ENCODE data around the gene DNAI2. TPM values are rescaled to one million over a fixed set of nuclear protein-coding genes. Genes with fewer than 3 reads are reported as not detected.

The DNAI2 gene
- total RNA-seq, 1 donor from 2014 or later: not detected

GRCh38 chr17:74349120-74349519, 75.1 kb downstream of the DNAI2 start:
- no peak for DNase-seq
- intact Hi-C loops (cut with DNase I): no loop called here
- no peak for ATAC-seq (ENCODE audit: poor library complexity)

DNA sequence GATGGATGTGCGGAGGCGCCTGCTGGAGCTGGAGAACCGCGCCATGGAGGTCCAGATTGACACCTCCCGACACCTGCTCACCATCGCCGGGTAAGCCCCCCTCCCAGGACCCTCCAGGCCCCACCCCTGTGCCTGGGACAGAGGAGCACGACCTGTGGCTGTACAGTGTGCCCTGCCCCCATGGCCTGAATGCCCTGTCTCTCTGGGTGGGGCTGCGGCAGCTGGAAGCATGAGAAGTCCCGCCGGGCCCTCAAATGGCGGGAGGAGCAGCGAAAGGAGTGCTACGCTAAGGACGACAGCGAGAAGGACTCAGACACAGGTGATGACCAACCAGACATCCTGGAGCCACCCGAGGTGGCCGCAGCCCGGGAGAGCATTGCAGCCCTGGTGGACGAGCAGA, 76.5 kb downstream of the DNAI2 start:
- DNase-seq (no peak), ATAC-seq (ENCODE audit: poor library complexity) (no peak)
- intact Hi-C loops (cut with DNase I): loop anchor here (10.0 kb wide), 1 partner anchor 146 kb away; the partner anchor contains the start of gene RPL38

DNA sequence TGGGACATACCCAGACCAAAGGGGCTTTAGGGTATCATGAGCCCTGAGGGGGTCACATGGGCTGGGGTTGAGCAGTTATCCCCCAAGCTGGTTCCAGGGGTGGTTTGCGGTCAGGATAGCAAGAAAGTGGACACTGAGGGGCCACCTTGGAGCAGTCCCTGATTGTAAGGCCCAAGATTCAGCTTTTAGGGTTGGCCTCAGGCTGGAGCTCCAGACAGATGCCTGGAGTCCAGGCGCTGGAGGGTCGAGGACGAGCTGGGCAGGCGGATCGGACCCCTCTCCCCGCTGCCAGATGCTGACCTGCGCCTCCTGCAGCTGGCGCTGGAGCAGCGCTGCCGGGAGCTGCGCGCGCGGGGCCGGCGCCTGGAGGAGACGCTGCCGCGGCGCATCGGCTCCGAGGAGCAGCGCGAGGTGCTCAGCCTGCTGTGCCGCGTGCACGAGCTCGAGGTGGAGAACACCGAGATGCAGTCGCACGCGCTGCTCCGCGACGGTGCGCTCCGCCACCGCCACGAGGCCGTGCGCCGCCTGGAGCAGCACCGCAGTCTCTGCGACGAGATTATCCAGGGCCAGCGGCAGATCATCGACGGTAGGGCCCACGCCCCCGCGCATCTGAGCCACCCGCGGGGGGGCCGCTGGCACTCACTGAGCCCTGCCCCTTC, 77.6 kb downstream of the DNAI2 start:
- intact Hi-C loops (cut with DNase I): loop anchor here (10.0 kb wide), 1 partner anchor 147 kb away; the partner anchor contains the start of gene RPL38
- DNase-seq (no peak), ATAC-seq (ENCODE audit: poor library complexity) (no peak)

GRCh38 chr17:74353446-74354060, 79.5 kb downstream of the DNAI2 start:
- DNase-seq: no peak
- intact Hi-C loops (cut with DNase I): loop anchor here (10.0 kb wide), 1 partner anchor 149 kb away; the partner anchor contains the start of gene RPL38
- ATAC-seq (ENCODE audit: poor library complexity): no peak

DNA sequence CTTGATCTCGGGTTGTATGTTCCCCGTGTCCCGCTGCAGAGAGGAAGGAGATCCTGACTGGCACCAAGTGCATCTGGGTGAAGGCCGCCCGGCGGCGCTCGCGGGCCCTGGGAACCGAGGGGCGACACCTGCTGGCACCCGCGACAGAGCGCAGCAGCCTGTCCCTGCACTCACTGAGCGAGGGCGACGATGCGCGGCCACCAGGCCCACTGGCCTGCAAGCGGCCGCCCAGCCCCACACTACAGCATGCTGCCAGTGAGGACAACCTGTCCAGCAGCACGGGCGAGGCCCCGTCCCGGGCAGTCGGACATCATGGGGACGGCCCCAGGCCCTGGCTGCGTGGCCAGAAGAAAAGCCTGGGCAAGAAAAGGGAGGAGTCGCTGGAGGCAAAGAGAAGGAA, 80.1 kb downstream of the DNAI2 start:
- ATAC-seq (ENCODE audit: poor library complexity) (no peak), DNase-seq (peak; percentile 57)
- intact Hi-C loops (cut with DNase I): loop anchor here (10.0 kb wide), 1 partner anchor 149 kb away; the partner anchor contains the start of gene RPL38

GRCh38 chr17:74354561-74354960, 80.5 kb downstream of the DNAI2 start:
- ATAC-seq (ENCODE audit: poor library complexity) (no peak), DNase-seq (no peak)
- intact Hi-C loops (cut with DNase I): loop anchor here (10.0 kb wide), 1 partner anchor 150 kb away; the partner anchor contains the start of gene RPL38

GRCh38 chr17:74355065-74355464, 81.0 kb downstream of the DNAI2 start:
- DNase-seq: no peak
- intact Hi-C loops (cut with DNase I): loop anchor here (10.0 kb wide), 1 partner anchor 150 kb away; the partner anchor contains the start of gene RPL38
- no peak for ATAC-seq (ENCODE audit: poor library complexity)

DNA sequence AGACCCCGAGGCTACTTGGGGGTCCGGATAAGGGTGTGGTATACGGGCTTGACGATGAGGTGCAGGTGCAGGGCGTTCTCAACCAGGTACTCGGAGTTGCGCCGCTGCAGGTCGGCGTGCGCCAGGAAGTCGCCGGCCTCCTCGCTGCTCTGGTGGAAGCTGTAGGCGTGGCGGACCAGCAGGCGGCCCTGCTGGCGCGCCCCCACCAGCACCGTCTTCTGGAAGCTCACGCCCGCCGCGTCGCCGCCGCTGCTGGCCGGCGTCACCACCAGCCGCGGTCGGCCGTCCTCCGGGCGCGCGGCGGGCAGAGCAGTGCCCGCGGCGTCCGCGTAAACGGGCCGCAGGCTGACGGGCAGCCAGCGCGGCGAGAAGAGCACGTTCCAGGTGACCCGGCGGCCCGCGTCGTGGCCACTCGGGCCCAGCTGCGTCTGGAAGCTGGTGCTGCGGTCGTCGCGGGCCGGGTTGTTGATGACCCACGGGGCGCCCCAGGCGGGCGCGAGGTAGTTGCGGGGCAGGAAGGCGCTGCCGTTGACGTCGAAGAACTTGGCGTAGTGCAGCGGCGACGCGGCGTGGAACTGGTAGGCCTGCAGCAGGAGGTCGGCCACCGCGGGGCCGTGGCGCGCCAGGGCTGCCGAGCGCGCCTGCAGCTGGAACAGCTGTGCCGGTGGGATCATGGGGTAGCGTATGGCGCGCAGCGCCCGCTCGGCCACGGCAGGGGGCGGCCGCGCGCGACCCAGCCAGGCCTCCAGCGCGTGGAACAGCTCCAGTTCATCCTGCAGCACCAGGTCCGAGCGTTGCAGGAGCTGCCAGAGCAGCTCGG, 82.8 kb downstream of the DNAI2 start:
- ATAC-seq (ENCODE audit: poor library complexity) (peak; percentile 30), DNase-seq (no peak)
- intact Hi-C loops (cut with DNase I): loop anchor here (10.0 kb wide), 1 partner anchor 152 kb away; the partner anchor contains the start of gene RPL38

DNA sequence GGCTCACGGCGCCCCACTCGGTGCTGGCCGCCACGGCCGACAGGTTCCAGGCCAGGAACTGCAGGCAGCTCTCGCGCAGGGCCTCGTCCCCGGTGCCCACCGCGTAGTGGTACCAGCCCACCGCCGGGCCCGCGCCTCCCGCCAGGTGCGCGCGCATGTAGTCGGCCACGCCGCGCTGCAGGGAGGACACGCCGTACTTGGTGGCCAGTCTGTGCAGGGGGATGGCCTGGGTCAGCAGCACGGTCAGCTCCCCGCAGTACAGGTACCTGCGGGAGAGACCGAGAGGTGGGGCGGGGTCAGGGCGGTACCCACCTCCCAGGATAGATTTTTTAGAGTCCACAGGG, 83.4 kb downstream of the DNAI2 start:
- no peak for DNase-seq
- no peak for ATAC-seq (ENCODE audit: poor library complexity)
- intact Hi-C loops (cut with DNase I): loop anchor here (10.0 kb wide), 1 partner anchor 153 kb away; the partner anchor contains the start of gene RPL38

GRCh38 chr17:74358697-74359096, 84.7 kb downstream of the DNAI2 start:
- ATAC-seq (ENCODE audit: poor library complexity) (no peak), DNase-seq (no peak)
- intact Hi-C loops (cut with DNase I): loop anchor here (10.0 kb wide), 1 partner anchor 154 kb away; the partner anchor contains the start of gene RPL38

- no peak for DNase-seq
- no peak for ATAC-seq (ENCODE audit: poor library complexity)
- intact Hi-C loops (cut with DNase I): loop anchor here (5.0 to 10.0 kb wide), 2 partner anchors 53 to 155 kb away; partner anchors contain the start of gene RPL38
Observed at GRCh38 chr17:74359916-74360315, 85.9 kb downstream of the DNAI2 start.

- ATAC-seq (ENCODE audit: poor library complexity): no peak
- intact Hi-C loops (cut with DNase I): loop anchor here (5.0 kb wide), 1 partner anchor 54 kb away; no protein-coding TSS in a partner anchor
- no peak for DNase-seq
Observed at GRCh38 chr17:74360899-74361229, 86.8 kb downstream of the DNAI2 start.

- DNase-seq: peak; percentile 80
- intact Hi-C loops (cut with DNase I): loop anchor here (5.0 kb wide), 1 partner anchor 54 kb away; no protein-coding TSS in a partner anchor
- peak; percentile 92 for ATAC-seq (ENCODE audit: poor library complexity)
Observed at GRCh38 chr17:74361230-74362068, 87.4 kb downstream of the DNAI2 start, which contains the start of gene BTBD17. Gene BTBD17, minus strand, starts transcription at chr17:74361868. Its CDS starts 49 bp downstream, at chr17:74361819.

DNA sequence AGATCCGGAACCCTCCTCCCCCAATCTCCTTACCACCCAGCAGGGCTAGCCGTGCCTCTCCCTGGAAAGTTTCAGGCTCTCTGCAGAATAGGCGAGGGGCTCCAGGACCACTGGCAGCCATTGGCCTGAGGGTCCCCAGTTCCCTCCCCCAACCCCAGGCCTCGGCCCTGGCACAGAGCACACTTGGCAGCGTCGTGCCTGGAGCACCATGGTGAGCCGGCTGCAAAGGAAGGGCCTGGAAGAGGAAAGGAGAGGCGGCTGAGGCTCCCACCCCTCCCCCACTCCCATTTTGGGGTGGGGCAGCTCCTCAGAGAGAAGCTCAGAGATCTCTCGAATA, 88.0 kb downstream of the DNAI2 start:
- ATAC-seq (ENCODE audit: poor library complexity) (no peak), DNase-seq (no peak)
- intact Hi-C loops (cut with DNase I): loop anchor here (5.0 kb wide), 1 partner anchor 55 kb away; no protein-coding TSS in a partner anchor

DNA sequence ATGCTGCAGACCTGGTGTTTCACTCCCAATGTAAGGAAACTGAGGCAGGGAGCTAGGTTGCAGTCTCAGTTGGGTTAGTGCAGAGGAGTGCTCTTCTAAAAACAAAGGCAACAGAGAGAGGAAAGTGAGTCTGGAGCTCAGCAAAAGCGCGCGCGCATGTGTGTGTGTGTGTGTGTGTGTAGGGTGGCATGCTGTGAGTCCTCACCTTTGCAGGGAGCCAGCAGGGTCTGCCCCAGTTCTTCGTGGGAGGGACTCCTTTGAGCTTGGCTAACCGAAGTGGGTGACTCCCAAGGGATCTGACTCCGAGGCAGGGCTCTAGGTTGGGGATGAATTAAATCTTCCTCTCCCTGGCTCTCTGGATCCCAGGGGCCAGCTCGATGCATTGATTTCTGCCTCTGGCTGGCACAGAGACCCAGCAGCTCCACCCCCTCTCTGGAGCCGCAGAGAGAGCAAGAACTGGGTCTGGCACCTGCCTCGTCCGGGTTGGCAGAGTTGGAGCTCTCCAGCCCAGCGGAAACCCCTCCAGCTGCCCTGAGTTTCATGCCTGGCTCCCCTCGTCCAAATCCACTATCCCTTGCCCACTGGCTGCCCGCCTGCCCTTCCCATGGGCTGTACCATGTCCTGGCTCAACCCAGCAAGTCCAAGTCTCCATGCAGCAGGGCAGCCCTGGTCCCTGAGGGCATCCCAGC, 88.9 kb downstream of the DNAI2 start:
- DNase-seq (no peak), ATAC-seq (ENCODE audit: poor library complexity) (no peak)
- intact Hi-C loops (cut with DNase I): loop anchor here (5.0 kb wide), 1 partner anchor 56 kb away; no protein-coding TSS in a partner anchor

Data from Right ventricle myocardium superior (tissue), 1 donor.